ENCODE measurements around the gene ZC3H4.
A peak's percentile ranks its signal among the peaks of the same experiment; 100 is the strongest.

Gene ZC3H4

GRCh38 chr19:47044946-47045866 is 68.4 kb downstream of the ZC3H4 start:
- no peak for DNase-seq

DNA sequence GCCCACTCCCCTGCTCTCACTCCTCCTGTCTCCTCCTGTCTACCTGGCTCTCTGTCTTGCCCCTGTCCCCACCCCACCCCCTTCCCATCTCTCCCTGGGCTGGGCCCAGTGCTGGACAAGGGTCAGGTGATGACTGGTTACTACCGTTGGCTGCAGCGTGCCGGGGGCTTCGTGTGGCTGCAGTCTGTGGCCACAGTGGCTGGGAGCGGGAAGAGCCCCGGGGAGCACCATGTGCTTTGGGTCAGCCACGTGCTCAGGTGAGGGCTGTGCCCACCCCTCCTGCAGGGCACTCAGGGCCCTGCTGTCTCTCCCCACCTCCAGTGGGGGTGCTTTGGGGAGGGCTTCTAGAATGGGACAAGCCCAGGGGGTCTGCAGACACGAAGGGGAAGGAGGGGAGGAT is 72.7 kb downstream of the ZC3H4 start:
- no peak for DNase-seq

DNA sequence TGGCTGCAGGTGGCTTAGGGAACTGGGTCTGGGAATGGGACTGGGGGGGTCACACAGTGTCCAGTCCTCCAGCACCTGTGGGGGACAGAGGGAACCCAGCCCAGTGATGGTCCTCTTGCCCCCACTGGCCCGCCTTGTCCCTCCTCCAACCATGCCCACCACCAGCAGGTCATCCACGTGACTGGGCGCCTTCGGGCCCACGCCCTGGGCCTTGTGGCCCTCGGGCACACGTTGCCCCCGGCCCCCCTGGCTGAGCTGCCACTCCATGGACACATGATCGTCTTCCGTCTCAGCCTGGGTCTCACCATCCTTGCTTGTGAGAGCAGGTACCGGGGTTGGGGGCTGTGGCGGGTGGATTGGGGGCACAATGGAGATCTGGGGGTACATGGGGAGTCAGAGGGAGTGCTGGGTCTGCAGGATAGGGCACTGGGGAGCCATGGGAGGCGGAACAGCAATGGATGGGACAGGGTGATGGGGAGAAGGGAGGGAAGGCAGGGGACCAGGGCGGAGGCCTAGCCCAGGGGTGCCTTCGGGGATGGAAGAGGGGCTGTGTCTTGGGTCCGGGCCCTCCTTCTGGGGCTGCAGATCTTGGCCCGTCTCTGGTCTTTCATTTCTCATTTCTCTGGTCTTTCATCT is 74.2 kb downstream of the ZC3H4 start:
- DNase-seq: no peak

GRCh38 chr19:47037766-47038165 is 75.8 kb downstream of the ZC3H4 start:
- DNase-seq: no peak

- no peak for DNase-seq
Measured at GRCh38 chr19:47036097-47036651, 77.4 kb downstream of the ZC3H4 start.

- DNase-seq: peak; percentile 90
Measured at GRCh38 chr19:47035127-47036096, 78.2 kb downstream of the ZC3H4 start.

DNA sequence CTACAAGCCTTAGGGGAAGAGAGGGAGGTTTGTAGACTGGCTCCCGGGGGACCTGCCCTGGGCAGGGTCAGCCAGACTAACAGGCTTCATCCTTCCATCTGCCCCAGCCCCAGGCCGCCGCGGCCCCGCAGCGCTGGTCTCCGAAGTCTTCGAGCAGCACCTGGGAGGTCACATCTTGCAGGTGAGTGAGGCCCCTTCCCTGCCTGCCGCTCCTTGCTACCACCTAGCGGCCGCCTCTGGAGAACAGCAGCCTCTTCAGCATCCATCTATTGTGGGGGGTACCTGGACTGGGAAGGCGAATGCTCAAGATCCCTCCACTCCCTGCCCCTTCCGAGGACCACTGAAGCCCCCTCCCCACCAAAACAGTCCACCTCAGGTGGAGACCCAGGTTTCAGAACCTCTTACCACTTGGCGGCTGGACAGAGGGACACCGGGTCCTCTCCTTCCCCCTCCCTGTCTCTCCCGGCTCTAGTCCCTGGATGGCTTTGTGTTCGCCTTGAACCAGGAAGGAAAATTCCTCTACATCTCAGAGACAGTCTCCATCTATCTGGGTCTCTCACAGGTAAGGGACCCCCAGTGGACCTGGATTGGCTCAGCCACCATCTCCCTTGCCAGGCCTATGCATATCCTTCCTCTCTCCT is 81.3 kb downstream of the ZC3H4 start:
- no peak for DNase-seq

GRCh38 chr19:47028195-47028601 is 85.4 kb downstream of the ZC3H4 start:
- no peak for DNase-seq

DNA sequence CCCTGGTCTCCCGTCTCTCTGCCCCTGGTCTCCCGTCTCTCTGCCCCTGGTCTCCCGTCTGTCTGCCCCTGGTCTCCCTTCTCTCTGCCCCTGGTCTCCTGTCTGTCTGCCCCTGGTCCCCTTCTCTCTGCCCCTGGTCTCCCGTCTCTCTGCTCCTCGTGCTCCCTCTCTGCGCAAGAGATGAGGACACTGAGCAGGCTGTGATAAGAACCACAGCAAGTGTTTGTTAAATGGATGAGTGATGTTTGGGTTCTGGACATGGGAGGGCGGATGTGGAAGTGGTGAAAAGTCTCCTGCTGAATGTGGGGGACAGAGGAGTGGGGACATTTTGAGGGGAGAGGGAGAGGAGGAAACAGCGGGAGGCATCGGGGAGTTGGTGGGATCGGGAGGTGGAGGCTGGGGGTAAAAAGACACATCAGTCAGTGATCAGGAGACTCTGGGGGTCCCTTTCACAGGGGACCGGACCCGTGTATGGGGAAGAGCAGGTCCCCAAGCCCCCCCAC is 85.9 kb downstream of the ZC3H4 start:
- no peak for DNase-seq

DNA sequence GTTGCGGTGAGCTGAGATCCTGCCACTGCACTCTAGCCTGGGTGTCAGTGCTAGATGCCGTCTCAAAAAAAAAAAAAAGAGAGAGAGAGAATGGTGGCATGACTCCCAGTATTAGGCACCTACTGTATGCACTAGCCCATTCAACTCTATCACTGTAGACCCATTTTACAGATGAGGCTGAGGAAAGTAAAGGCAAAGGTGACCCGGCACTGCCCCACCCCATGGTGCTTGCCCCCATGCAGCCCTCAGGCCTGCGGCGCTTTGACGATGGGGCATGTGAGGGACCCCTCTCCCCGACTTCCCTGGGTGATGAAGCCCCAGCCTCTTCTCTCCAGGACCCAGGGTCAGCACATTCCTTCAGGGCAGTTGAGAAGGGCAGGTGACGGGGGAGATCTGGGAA is 86.7 kb downstream of the ZC3H4 start:
- no peak for DNase-seq

DNA sequence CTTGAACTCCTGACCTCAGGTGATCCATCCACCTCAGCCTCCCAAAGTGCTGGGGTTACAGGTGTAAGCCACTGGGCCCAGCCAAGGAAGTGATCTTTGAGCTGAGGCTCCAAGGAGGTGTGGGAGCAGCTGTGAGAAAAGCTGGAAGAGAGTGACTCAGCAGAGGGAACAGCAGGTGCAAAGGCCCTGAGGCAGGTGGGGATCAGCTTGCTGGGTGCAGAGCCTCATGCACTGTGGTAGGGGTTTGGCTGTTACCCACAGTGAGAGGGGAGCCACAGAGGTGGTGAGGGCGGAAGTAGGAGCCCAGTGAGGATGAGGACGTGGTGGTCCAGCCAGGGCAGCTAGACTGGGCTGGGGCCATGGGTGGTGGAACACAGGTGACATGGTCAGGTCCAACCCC is 87.4 kb downstream of the ZC3H4 start:
- DNase-seq: no peak

- DNase-seq: no peak
Measured at GRCh38 chr19:47024502-47024901, 89.1 kb downstream of the ZC3H4 start.

DNA sequence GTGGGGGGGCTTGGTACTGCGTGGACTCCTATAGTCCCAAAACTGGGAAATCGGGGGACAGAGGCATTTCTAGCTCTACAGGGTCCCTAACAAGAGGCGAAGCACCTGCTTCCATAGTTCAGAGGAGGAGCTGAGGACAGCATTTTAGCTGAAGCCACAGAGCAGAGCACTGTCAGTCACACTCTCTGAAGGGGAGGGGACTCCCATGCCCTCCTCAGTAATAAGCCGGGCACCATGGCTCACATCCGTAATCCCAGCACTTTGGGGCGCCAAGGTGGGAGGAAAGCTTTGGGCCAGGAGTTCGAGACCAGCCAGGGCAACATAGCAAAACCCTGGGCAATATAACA is 90.2 kb downstream of the ZC3H4 start:
- no peak for DNase-seq

DNA sequence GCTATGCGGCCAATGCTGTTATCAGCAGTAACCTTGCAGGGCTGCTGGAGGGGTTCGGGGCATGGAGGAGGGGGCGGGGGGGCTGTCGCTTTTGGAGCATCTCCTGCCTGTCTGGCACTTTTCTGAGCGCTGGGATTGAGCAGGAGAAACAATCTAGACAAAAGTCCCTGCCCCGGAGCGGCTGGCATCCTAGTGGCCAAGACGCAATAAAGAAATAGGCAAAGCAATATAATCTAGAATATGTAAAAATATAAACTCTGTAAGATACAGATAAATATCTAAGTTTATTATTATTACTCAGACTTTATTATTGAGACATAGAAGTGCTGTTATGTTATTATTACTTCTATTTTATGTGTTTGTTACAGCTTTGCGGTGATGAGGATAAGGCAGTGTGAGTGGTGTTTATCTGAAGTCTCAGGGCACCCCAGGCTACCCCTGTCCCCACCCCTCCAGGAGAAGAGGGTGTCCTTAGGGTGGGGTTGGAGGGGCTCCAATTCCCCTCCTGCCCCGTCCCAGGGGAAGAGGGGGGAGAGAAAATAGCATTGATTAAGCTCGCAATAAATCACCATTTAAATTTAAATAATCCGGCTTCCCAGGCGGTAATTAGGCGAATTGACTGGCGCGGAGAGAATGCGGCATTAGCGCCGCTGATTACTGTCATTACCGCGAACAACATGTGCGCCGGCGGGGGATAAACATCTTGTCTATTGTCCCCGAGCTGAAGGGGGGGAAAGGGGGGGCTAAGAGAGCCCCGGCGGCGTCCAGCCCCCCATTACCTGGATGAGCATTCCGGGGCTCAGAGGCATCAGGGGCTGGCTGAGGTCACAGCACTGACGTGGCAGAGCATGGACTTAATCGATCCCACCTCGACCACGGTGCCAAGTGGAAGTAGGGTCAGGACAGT is 90.8 kb downstream of the ZC3H4 start:
- no peak for DNase-seq

GRCh38 chr19:47022140-47022536 is 91.4 kb downstream of the ZC3H4 start:
- no peak for DNase-seq

DNA sequence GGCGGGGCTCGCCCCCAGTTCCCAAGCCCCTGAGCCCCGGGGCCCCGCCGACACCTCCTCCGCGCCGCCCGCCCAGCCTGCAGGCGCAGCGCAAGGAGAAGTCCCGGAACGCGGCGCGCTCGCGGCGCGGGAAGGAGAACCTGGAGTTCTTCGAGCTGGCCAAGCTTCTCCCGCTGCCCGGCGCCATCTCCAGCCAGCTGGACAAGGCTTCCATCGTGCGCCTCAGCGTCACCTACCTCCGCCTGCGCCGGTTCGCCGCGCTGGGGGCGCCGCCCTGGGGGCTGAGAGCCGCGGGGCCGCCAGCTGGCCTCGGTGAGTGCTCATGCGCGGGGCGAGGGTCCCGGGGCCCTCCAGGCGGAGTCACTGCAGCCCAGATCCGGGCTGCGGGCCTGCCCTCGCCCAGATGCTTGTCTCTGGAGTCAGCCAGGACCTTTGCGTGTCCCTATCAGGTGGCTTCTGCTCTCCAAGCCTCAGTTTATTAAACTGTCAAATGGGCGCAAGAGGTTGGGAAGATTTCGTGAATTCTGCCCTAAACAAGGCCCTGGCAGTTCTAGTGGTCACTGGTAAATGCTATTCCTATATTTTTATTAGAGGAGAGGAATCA is 91.9 kb downstream of the ZC3H4 start:
- no peak for DNase-seq

DNA sequence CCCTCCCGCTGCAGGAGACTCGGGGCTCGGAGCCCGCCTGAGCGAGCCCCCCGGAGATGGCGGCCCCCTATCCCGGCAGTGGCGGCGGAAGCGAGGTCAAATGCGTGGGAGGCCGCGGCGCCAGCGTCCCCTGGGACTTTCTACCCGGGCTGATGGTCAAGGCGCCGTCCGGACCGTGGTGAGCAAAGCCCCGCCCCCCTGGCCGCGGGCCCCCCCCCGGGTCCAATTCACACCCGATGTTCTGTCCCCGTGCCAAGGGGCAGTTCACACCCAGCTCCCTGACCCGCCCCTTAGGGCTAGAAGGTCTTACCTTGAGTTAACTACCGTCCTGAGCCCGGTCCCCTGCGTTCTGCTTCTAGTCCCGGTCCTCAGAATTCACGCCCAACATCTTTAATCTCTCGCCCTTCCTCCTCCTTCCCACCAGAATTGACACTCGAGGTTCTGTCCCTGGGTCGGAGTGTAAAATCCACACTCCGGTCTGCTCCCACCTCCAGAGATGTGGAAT is 92.5 kb downstream of the ZC3H4 start:
- no peak for DNase-seq

DNA sequence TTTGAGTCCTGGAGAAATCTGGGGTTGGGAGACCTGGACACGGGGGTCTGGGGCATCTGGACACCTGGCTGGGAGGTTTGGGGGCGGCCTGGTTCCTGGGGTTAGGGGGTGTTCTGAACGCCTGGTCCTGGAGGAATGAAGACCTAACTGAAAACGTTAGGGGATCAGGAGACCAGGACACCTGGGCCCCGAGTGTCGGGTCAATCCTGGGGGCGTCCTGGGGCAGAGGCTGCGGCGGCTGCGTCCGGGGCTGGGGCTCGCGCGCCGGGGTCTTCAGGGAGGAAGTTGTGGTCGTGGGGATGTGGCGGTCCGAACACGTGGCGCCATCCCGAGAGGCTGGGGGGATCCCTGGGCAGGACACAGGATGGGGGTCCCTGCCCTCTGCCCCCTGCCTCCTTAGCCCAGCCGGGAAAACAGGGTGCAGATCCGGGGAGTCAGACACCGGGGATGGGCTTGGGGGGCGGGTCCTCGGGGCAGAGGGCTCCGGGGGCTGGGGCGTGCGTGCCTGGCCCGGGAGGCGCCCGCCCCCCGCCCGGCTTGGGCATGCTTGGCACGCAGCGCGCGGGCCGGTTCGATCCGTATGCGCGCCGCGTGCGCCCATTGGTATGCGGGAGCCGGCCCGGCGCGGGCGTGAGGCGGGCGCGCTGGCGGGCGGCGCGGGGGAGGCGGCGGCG is 93.3 kb downstream of the ZC3H4 start:
- DNase-seq: no peak

DNA sequence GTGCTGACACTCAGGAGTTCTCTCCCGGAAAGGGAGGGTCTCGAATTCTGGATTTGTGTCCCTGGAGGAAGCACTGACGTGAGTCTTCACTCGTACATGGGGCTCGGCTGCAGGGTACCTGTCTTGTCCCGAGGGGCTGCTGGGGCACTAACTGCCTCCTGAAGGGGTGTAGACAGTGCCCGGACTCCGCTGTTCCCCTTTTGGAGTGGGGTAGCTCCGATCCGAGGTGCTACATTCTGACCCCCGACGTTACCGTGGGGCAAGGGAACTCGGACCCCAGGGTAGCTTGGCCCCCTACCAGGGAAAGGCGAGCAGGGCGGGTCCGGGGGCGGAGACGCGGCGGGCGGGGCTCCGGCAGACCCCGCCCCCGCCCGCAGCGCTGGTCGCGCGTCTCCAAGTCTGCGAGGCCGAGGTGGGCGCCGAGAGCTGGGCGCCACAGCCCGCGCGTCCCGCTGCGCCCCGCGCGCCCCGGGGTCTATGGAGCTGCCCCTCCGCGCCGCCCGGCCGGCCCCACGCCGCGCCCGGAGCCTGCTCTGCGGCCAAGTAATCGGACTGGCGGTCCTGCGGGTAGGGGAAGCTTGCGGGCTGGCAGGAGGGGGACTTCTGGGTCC is 94.0 kb downstream of the ZC3H4 start, which contains the start of gene NPAS1:
Gene NPAS1, plus strand, starts transcription at position 407 of the 611 bp plus-strand sequence. CDS start 1,211 bp downstream, outside the sequence.
- DNase-seq: no peak
